Smooth muscle cell (in vitro differentiated cells): ENCODE measurements around the gene A1CF. TPM values are rescaled to one million over a fixed set of nuclear protein-coding genes. Genes with fewer than 3 reads are reported as not detected.

Experiments
- DNase-seq: peaks from one replicate; lab custom pipeline; 2025; ENCODE audit not compliant: unreplicated experiment; lab: John Stamatoyannopoulos, UW
- H2AFZ ChIP-seq: fragments of 200-600 bp; sonication (generic); 2 replicates; pipeline ENCODE4 v1.6.0; 2016; ENCODE audit warnings: antibody characterized with exemption, low read depth, mild to moderate bottlenecking
- H3F3A ChIP-seq: fragments of 200-600 bp; sonication (generic); 2 replicates; pipeline ENCODE4 v1.6.0; 2017; ENCODE audit warnings: antibody characterized with exemption, low read depth
- H3K27ac ChIP-seq: fragments of 200-600 bp; sonication (generic); 2 replicates; pipeline ENCODE4 v1.5.1; 2016; ENCODE audit warnings: low read depth, mild to moderate bottlenecking
- H3K27me3 ChIP-seq: fragments of 200-600 bp; sonication (generic); 2 replicates; pipeline ENCODE4 v1.6.1; 2016; ENCODE audit warnings: low read depth, mild to moderate bottlenecking
- H3K36me3 ChIP-seq: fragments of 200-600 bp; sonication (generic); 2 replicates; pipeline ENCODE4 v1.5.1; 2016; ENCODE audit warnings: low read depth
- H3K4me1 ChIP-seq: fragments of 200-600 bp; sonication (generic); 2 replicates; pipeline ENCODE4 v1.5.1; 2016; ENCODE audit warnings: low read depth
- H3K4me2 ChIP-seq: fragments of 200-600 bp; sonication (generic); 2 replicates; pipeline ENCODE4 v1.6.0; 2016; ENCODE audit warnings: mild to moderate bottlenecking
- H3K4me3 ChIP-seq: fragments of 200-600 bp; sonication (generic); 2 replicates; pipeline ENCODE4 v1.5.1; 2016; ENCODE audit warnings: mild to moderate bottlenecking
- H3K79me2 ChIP-seq: fragments of 200-600 bp; sonication (generic); 2 replicates; pipeline ENCODE4 v1.6.0; 2016; ENCODE audit warnings: low read depth, mild to moderate bottlenecking
- H3K9ac ChIP-seq: fragments of 200-600 bp; sonication (generic); 2 replicates; pipeline ENCODE4 v1.6.0; 2016; ENCODE audit warnings: low read depth
- H3K9me3 ChIP-seq: fragments of 200-600 bp; sonication (generic); replicated peaks from 2 replicates; pipeline ENCODE4 v1.5.1; 2016; ENCODE audit warnings: low read depth
- H4K20me1 ChIP-seq: fragments of 200-600 bp; sonication (generic); 2 replicates; pipeline ENCODE4 v1.6.0; 2016; ENCODE audit warnings: low read depth
- CTCF ChIP-seq: fragments of 200-600 bp; sonication (generic); IDR thresholded peaks from 2 replicates; pipeline ENCODE4 v1.5.1; 2017; ENCODE audit warnings: borderline replicate concordance, mild to moderate bottlenecking, antibody characterized with exemption; ENCODE audit not compliant: insufficient read depth, poor library complexity, severe bottlenecking
- WGBS: methylation state at CpG from one replicate; pipeline ENCODE4 v1.1.7; 2016; ENCODE audit warnings: low lambda C conversion rate; 5-methylcytosine and 5-hydroxymethylcytosine counted together
- polyA plus RNA-seq: library from polyadenylated mRNA; unstranded; fragments of >200 nt; fragmentation: Nextera tagmentation; extraction: Ambion mirVana; gene quantifications from 2 replicates; pipeline ENCODE4 v1.2.1, GENCODE V29; 2016
- total RNA-seq: library from RNA; depleted of rRNA; stranded (reverse); fragments of >200 nt; gene quantifications from 2 replicates; pipeline ENCODE4 v1.2.3, GENCODE V29; 2014

A1CF gene
- total and polyA plus RNA-seq, 2 experiments from 2014 or later = not detected

GRCh38 chr10:50851884-50852671 is 33.3 kb downstream of the A1CF start:
- H2AFZ ChIP-seq = no peak overlapping the region
- no peak overlapping the region for H3K27ac ChIP-seq
- H3K36me3 ChIP-seq = no peaks in the 10 kb centered on the region
- no peaks in the 10 kb centered on the region for H3K27me3 ChIP-seq
- peaks cover 28% of the 10 kb centered on the region for H3K4me1 ChIP-seq
- H3K4me3 ChIP-seq = no peak overlapping the region
- H3K9ac ChIP-seq = no peak overlapping the region
- H3K4me2 ChIP-seq = no peak overlapping the region
- TF ChIP-seq CTCF = no peak
- H3K9me3 ChIP-seq = no peaks in the 10 kb centered on the region
- H4K20me1 ChIP-seq = no peaks in the 10 kb centered on the region
- 85% methylated on average over 6 of the region's 6 CpGs for WGBS
- H3F3A ChIP-seq = no peaks in the 10 kb centered on the region
- no peaks in the 10 kb centered on the region for H3K79me2 ChIP-seq
- DNase-seq = no peak

- Histone ChIP-seq H3K4me1 (peaks cover 36% of the 10 kb centered on the region), H4K20me1 (no peaks in the 10 kb centered on the region), H3K4me2 (peak overlapping the region; percentile 57), H3K79me2 (no peaks in the 10 kb centered on the region), H2AFZ (no peak overlapping the region), H3K9ac (no peak overlapping the region), H3K4me3 (no peak overlapping the region), H3K27me3 (no peaks in the 10 kb centered on the region), H3K36me3 (no peaks in the 10 kb centered on the region), H3K27ac (no peak overlapping the region), H3K9me3 (no peaks in the 10 kb centered on the region), H3F3A (no peaks in the 10 kb centered on the region)
- no peak for DNase-seq
- 64% methylated on average over 5 of the region's 5 CpGs for WGBS
- no peak for TF ChIP-seq CTCF
Measured at GRCh38 chr10:50850578-50851230, 34.7 kb downstream of the A1CF start.

- Histone ChIP-seq H2AFZ (no peak overlapping the region), H3K4me2 (no peak overlapping the region), H3K27me3 (no peaks in the 10 kb centered on the region), H3K9me3 (no peaks in the 10 kb centered on the region), H3K27ac (no peak overlapping the region), H3K36me3 (no peaks in the 10 kb centered on the region), H3F3A (no peaks in the 10 kb centered on the region), H3K4me3 (no peak overlapping the region), H3K79me2 (no peaks in the 10 kb centered on the region), H4K20me1 (no peaks in the 10 kb centered on the region), H3K4me1 (peaks cover 33% of the 10 kb centered on the region), H3K9ac (no peak overlapping the region)
- DNase-seq = no peak
- 62% methylated on average over 1 of the region's 1 CpG for WGBS
- TF ChIP-seq CTCF = no peak
Measured at GRCh38 chr10:50846753-50847152, 38.7 kb downstream of the A1CF start.

- 85% methylated on average over 1 of the region's 1 CpG for WGBS
- Histone ChIP-seq H4K20me1 (no peaks in the 10 kb centered on the region), H2AFZ (no peak overlapping the region), H3K9me3 (no peaks in the 10 kb centered on the region), H3K79me2 (no peaks in the 10 kb centered on the region), H3F3A (no peaks in the 10 kb centered on the region), H3K9ac (no peak overlapping the region), H3K4me1 (no peaks in the 10 kb centered on the region), H3K27me3 (peaks cover 5% of the 10 kb centered on the region), H3K4me2 (no peak overlapping the region), H3K4me3 (no peak overlapping the region), H3K27ac (no peak overlapping the region), H3K36me3 (no peaks in the 10 kb centered on the region)
- DNase-seq = no peak
- no peak for TF ChIP-seq CTCF
Measured at GRCh38 chr10:50837095-50837494, 48.3 kb downstream of the A1CF start.
